Kidney tubule cell (primary cell): ENCODE measurements around the gene LRRC43.
A peak's percentile ranks its signal among the peaks of the same experiment; 100 is the strongest.

Experiments used
- DNase-seq: peaks from one replicate; pipeline ENCODE4 v3.0.0-alpha.2; 2018; ENCODE audit warnings: low spot score

LRRC43 gene, protein sequence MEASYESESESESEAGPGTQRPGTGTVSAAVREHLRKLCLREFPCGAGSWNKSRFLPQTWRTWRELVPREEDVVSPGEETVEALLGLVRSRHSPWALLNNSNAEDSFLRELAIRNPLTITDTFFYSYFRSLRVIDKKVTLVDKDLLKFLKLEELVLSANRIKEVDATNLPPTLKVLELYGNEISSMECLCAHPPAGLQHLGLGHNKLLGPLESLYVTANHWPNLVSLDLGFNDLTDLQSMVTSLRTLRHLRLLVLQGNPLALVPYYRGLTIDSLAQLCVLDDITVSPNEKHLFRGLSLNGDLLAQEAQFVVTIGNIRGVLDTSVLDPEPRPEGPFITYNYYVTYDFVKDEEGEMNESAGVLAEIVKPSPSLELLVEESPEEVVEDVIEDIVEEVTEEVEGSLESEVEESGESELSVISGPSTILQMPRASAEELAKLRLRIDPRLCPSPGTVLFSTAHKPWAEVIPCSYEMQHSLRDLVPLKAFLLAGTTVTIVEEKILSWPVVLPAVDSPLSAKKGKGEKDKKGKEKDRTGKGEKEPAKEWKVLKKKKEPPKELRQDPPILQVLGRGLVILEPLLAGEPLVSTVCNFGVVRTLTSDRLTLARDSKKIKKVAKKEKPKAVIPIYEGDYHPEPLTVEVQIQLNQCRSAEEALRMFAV

DNA sequence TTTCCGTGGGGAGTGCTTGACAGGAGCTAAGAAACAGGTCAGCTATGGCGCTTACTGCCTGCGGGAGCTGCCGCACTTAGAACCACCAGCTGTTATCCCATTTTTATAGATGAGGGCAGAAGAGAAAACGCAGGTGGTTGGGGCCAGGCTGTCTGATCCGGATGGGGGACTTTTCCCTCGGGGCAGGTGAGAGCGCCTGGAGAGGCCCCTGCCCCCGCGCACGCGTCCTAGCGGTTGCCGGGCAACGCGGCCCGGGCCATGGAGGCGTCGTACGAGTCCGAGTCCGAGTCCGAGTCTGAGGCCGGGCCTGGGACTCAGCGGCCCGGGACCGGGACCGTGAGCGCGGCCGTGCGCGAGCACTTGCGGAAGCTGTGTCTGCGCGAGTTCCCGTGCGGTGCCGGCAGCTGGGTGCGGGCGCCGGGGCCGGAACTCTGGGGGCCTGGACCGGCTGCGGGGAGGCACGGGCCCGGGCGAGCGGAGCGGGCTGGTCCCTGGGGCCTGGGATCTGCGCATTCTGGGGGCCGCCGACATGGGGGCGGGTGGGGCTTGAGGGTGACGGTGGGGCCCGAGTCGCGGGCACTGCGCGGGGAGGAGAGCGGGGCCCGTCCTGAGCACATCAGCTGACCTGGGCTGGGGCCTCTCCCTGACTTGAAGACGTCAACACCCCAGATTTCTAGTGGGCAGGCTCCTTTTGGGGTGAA is at the start of gene LRRC43:
TSS of gene LRRC43 (plus strand) at position 237 of the 701 bp plus-strand sequence. CDS start at position 259, 22 bp downstream.
- DNase-seq = peak; percentile 51

DNA sequence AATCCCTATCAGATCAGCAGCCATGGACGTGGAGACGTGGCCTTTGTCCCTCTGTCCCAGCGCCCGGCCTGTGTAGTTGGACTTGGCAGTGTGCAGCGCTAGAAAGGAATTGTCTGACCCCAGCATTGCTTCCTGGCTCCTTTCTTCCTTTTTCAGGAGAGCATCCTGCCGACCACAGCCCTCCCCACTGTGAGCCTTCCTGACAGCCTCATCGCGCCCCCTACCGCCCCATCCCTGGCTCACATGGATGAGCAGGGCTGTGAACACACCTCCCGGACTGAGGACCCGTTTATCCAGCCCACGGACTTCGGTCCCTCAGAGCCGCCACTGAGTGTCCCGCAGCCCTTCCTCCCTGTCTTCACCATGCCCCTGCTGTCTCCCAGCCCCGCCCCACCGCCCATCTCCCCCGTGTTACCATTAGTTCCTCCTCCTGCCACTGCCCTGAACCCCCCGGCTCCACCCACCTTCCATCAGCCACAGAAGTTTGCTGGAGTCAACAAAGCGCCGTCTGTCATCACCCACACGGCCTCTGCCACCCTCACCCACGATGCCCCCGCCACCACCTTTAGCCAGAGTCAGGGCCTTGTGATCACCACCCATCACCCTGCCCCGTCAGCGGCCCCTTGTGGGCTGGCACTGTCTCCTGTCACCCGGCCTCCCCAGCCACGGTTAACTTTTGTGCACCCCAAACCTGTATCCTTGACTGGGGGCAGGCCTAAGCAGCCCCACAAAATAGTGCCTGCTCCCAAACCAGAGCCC is 49.6 kb upstream of the LRRC43 start:
- DNase-seq = no peak

DNA sequence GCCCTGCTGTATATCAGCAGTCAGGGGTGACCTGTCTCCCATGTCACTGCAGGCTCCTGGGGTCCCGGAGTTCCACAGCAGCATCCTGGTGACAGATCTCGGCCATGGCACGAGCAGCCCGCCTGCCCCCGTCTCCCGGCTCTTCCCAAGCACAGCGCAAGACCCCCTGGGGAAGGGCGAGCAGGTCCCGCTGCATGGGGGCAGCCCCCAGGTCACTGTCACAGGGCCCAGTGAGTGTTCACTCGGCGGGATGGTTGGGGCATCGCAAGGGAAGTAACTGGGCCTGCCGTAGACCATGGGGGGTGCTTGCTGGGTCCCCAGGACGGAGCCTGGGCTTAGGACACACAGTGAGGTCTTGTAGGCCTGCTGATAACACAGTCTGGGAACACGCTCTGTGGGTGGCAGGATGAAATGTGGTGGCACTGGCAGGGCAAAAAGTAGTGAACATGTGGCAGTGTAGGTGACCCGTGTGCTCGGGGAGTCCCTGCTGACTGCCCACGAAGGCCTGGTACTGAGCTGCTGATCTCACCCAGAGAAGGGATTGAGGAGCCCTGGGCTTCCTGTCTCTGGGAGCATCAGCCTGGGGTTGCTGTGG is 47.4 kb upstream of the LRRC43 start:
- no peak for DNase-seq

DNA sequence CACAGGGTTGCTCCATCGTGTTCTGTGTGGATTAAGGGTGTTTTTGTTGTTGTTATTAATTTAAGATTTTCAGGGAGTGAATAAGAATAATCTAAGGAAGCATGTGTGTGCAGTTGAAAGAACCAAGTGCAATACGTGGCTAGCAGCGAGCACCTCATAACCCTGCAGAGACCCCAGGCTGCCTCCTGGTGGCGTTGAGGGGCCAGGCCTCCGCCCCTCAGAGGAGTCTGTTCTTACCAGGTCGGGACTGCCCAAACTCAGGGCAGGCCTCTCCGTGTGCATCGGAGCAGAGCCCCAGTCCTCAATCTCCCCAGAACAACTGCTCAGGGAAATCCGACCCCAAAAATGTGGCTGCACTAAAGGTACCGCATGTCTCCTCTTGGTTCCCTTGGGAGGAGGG is 45.7 kb upstream of the LRRC43 start:
- no peak for DNase-seq

DNA sequence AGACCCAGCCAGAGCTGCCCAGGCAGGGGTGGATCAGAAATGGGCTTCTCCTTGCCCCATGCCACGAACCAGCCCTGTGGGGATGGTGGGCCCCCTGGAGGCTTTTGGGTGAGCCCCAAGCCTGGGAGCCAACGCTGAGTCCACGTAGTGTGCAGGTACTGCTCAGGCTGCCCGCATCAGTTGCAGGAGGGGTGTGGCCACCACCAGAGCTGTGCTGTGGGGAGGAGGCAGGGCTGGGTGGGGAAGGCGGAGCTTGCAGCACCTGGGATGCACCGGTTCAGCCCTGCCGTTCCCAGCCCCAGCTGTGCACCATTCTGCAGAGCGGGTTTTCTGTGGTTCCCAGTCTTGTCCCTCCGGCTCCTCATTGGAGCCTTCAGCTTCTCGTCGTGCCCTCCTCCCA is 45.2 kb upstream of the LRRC43 start:
- DNase-seq = no peak

DNA sequence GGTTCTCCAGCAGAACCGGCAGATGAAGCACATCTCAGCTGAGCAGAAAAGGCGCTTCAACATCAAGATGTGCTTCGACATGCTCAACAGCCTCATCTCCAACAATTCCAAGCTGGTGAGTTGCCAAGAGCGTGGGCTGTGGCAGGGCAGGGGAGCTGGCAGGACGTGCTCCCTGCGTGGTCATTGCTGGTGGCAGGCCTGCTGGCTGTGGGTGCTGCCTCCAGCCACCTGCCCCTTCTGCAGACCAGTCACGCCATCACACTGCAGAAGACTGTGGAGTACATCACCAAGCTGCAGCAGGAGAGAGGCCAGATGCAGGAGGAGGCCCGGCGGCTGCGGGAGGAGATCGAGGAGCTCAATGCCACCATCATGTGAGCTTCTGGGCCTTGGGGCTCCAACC is 44.7 kb upstream of the LRRC43 start:
- no peak for DNase-seq

DNA sequence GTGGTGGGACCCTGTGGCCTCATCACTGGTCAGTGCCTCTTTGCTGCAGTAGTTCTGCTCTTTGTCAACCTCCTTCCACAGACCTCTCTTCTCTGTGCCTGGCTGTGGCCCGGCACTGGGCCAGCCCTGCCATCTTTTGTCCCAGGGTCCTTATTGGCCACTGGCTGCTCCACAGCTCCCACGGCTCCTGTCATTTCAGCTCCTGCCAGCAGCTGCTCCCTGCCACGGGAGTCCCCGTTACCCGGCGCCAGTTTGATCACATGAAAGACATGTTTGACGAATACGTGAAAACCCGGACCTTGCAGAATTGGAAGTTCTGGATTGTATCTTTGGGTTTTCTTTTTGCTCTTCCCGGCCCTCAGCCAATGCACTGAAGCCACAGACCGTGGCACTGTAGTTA is 44.3 kb upstream of the LRRC43 start:
- DNase-seq = no peak

DNA sequence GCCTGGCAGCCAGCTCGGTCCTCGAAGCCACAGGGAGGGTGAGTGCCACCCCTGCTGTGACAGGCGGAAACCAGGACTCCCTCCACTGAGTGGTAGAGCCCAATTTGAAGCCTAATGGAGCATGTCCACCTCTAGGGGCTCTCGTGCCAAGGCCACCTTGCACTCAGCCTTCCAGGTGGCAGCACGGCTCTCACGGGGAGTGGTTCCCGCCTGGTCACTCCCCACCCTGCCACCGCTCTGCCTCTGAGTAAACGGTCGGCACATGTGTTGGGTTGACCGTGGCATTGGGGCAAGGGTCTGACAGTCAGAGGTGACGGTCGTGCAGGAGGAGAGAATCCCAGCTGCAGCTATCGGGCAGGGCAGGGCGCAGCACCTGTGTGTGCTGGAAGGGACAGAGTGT is 43.7 kb upstream of the LRRC43 start:
- DNase-seq = no peak

DNA sequence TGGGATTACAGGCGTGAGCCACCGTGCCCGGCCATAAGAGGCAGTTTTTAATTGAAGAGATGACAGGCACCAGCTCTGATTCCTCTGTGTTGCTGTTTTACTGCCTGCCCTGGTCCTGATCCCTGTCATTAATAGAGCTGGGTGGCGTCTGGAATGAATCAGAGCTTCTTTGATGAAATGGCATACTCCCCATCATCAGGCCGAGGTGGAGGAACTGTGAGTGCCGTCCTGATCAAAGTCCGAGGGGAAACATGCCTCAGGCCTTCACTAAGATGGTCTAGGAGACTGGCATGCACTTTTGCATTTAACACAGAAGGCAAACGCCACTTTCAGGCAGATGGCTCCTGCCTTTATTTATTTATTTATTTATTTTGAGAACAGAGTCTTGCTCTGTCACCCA is 43.0 kb upstream of the LRRC43 start:
- no peak for DNase-seq

DNA sequence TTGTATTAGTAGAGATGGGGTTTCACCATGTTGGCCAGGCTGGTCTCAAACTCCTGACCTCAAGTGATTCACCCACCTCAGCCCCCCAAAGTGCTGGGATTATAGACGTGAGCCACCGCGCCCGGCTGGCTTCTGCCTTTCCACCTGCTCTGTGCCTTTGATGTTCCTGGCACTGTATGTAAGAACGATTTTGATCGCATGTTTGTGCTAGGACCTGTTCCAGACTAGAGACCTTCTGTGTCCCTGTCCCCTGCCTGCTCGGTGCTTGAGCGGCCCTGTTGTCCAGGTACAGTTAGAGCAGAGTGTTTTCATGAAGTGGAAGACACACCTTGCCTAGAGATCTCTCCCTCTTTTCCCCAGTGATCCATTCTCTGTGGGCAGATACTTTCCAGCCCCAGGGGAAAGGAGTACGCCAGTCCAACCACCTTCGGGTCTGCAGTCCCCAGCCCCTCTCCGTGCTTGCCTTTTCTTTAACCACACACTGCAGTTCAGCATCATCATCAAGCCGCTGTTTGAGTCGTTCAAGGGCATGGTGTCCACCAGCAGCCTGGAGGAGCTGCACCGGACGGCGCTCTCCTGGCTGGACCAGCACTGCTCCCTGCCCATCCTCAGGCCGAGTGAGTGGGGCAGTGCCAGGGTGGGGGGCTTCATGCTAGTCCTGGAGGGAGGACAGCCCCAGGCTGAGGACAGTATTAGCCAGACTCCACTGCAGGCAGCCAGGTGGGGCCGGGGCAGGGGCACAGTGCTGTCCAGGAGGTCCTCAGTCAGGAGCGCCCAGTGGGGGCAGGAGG is 42.3 kb upstream of the LRRC43 start:
- no peak for DNase-seq

DNA sequence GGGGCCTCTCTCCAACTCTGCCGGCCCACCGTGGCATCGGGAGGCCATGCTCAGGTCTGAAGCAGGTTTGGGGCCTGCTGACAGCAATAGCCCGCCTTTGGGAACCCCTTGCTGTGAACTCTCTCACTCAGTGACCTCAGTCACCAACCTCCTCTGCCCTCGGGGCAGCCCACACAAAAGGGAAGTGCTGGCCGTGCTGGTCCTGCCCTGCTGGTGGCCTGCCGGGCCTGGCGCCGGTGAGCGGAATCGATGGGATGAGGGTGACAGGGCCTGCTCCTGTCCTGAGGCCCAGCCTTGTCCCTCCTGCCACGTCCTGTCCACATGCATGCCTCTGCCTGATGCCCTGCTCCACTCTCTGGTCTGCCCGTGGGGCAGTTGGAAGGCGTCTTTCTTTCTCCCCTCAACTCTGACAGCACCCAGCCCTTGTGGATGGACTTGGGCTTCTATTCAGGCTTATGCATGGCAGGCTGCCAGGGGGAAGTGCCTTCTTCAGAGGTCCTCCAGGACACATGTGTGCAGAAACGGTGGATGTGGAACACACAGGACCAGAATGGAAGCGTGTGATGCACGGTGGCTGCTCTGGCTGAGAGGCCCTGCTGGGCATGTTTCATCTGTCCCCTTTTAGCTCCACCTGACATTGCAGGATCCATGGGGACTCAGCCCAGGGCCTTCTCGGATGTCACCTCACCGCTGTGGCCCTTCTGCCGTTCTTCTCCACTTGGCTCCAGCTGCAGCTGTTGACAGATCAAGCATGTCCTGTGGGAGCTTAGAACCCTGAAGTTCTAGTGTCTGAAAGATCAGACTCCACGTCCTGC is 40.8 kb upstream of the LRRC43 start:
- DNase-seq = no peak

DNA sequence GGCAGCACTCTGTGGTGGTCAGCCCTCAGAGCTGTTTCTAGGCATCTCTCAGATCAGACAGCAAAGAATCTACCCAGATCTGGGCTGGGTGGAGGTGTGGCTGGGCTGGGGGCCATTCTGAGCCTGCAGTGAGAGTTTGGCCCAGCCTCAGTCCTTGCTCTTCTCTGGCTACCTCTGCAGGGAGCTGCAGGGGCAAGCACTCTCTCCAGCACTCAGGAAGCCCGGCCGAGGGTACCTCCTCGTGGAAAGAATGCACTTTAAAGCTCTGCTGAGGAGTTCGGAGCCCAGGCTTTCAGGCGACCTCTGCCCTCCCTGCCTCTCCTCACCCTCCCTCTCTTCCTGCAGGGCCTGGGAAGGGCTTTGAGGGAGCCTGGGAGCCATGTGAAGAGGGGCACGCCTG is 40.1 kb upstream of the LRRC43 start:
- DNase-seq = no peak

DNA sequence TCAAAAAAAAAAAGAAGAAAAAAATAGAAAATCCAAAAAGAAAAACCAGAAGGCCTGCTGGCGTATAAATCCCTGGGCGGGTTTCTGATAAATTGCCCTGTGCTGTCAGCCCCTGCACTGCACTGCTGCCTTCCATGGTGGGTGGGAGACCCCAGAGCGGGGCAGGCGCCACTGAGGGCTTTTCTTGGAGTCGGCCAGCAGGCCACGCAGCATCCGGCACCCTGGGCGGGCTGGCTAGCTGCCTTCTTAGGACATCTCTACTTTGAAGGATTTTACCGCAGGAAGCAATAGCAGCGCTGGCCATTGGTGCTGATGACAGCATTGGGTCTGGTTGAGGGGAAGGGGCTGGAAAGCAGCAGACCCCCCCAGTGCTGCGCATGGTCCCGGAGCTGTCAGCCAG is 38.0 kb upstream of the LRRC43 start:
- no peak for DNase-seq

DNA sequence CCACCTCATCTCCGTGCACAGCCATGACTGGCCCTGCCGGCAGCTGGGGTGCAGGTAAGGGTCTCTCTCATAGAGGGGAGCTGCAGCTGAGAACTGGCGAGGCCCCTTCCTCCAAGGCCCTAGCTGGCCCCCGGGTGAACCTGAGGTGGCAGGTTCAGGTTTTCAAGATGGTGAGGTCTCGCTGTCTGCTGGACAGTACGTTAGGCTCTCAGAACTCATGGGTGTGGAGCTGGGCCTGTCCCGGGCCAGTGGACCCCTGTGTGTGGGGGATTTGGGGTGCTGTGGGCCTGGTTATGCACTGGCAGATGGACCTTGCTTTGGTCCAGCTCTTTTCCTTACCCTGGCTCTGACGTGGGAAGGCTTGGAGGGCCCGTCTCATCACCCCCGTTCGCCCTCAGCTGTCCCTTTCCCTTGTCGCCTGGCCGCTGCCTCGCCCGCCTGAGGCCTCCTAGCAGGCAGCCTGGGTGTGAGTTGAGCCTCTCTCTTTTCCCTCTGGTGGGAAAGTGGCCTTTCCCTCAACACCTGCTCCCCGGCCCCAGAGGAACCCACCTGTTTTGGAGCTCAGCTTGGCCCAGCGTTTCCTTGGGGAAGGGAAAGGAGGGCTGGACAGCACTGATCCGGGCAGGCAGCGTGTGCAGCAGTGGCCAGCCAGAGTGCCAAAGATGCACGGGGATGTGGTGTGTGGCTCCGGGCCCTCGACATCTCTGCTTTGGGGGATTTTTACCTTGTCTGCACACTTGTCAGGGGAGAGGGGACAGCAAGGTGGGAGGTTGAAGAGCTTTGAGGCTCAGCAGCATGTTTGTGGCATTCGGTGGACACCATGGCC is 37.2 kb upstream of the LRRC43 start:
- DNase-seq = no peak

DNA sequence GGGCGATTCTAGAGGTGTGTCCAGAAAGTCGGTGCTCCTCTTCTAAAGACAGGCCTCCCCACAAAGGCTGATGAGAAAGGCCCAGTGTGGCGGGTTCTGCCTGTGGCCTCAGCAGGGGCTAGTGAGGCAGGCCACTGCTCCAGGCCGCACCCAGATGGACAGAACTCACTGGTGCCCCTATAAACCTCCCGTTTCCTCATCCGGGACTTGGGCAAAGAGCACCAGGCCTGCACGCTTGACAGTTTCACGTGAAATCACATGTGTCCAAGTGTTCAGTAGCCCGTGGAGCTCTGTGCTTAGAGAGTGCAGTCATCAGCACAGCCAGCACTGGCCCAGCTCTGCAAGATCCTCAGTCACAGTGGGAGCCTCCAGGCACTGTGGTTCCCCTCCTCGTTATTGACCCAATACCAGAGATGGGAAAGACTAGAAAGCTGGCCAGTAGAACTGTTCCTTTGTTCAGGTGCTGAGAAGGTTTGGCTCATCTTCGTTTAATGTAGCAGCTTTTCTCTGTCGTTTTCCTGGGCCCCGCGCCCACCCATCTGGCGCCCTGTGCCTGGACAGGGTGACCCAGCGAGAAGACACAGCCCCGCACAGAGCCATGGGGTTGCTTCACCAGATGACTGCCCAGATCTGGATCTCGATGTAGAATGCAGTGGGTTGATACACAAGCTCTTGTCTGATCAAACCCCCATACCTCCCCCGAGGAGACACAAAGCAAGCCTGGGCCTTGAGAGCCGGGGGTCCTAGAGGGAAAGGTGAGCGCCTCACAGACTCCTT is 35.2 kb upstream of the LRRC43 start:
- peak; percentile 38 for DNase-seq

DNA sequence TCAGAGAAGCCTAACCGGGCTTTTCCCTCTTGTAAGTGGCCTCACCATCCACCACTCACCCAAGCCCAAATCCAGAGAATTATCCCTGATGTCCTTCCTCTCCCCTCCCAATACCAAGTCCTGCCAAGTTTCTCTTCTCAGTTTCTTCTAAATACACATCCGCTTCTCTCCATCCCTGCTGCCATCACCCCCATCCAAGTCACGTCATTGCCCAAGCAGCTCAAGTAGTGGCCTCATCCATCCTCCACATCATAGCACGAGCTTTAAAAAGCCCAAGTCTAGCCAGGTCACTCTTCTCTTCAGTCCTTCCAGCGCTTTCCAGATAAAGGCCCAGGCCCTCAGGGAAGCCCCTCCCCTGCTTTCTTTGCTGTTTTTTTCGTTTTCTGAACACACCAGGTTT is 34.3 kb upstream of the LRRC43 start:
- no peak for DNase-seq

DNA sequence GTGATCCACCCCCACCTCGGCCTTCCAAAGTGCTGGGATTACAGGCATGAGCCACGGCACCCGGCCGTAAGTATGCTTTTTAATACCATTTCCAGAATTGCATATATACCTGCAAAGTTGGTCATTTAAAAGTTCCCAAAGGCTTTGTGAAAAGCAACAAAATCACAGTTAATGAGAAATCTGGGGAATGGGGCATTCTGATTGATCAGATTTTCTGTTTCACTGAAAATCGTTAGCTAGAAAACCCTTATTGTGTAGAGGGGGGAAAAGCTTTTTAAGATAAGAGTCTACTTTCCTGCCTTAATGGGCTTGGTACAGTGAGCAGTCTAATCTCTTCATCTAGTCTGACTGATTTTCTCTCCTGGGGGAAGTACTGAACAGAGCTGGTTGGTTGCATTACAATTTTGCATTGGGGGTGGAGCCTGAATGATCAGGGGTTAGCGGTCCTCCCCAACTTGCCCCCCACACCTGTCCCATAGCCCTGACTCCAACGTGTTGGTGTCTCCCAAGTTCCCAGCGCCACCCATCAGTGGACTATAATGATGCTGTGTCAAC is 32.7 kb upstream of the LRRC43 start:
- DNase-seq = no peak

DNA sequence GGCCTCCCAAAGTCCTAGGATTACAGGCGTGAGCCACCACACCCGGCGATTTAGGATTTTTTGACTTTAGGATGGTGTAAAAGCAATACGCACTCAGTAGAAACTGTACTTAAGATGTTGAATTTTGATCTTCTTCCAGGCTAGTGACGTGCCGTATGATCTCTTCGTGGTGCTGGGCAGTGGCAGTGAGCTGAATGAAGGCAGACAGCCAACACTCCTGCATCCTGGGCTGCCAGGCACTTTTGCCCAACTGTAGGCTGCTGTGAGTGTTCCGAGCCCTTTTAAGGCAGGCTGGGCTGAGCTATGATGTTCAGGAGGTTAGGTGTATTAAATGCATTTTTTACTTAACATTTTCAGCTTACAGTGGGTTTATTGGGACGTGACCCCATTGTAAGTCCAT is 30.2 kb upstream of the LRRC43 start:
- no peak for DNase-seq
